ENCODE results near the gene SORBS2. TPM values are rescaled to one million over a fixed set of nuclear protein-coding genes. Genes with fewer than 3 reads are reported as not detected.

SORBS2 gene
- total and polyA plus RNA-seq, 2 donors (not counting 1 experiment from before 2014, with no cell fraction given), result 0.25 to 0.89 TPM

DNA sequence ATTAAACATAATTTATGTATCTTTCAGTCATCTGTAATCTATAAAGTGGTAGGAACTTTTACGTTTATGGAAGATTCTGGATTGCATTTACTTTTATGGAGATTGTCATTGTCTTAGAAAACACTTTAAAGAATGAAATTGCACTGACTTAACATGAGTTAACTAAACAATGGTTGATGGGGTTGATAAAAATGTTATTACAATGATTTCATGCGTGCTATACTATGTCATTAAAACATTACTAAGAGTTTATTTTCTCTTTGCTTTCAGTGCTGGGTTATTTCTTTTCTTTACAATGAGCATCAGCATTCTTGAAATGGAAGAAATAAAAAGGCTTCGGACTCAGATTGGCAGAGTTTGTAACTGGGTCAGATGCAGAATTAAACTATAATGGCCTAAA lies 209.6 kb downstream of the SORBS2 start:
- no peak overlapping the region for H3K9ac ChIP-seq (ENCODE audit: low read length)
- H3K4me3 ChIP-seq (ENCODE audit: control extremely low read depth in 1 of 5, extremely low read depth in 1 of 5, insufficient read depth in 1 of 5, low read depth in 2 of 5, low read length in 4 of 5), result no peak overlapping the region
- H2AFZ ChIP-seq (ENCODE audit: insufficient read depth, low read depth, low read length, poor library complexity, severe bottlenecking), result no peak overlapping the region
- H3K4me1 Mint-ChIP-seq, result peaks cover 7% of the 10 kb centered on the region
- no peaks in the 10 kb centered on the region for H3K9me3 ChIP-seq (ENCODE audit: control extremely low read depth in 1 of 3, control insufficient read depth in 2 of 3, insufficient read depth in 1 of 3, low read length in 2 of 3)
- no peak for ATAC-seq (ENCODE audit: low read depth)
- TF ChIP-seq, protein P1, sequence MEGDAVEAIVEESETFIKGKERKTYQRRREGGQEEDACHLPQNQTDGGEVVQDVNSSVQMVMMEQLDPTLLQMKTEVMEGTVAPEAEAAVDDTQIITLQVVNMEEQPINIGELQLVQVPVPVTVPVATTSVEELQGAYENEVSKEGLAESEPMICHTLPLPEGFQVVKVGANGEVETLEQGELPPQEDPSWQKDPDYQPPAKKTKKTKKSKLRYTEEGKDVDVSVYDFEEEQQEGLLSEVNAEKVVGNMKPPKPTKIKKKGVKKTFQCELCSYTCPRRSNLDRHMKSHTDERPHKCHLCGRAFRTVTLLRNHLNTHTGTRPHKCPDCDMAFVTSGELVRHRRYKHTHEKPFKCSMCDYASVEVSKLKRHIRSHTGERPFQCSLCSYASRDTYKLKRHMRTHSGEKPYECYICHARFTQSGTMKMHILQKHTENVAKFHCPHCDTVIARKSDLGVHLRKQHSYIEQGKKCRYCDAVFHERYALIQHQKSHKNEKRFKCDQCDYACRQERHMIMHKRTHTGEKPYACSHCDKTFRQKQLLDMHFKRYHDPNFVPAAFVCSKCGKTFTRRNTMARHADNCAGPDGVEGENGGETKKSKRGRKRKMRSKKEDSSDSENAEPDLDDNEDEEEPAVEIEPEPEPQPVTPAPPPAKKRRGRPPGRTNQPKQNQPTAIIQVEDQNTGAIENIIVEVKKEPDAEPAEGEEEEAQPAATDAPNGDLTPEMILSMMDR (IDR thresholded peaks at IDR 0.05), result no peak
- TF ChIP-seq EZH2 (IDR thresholded peaks at IDR 0.05; ENCODE audit: borderline replicate concordance, insufficient read depth, low read depth, low read length, poor library complexity, severe bottlenecking), result no peak
- ChIA-PET POLR2A (no interaction called here), CTCF (interaction anchor here (1.3 kb wide), 1 partner anchor 298 kb away, joined by 3 read pairs; no protein-coding TSS in a partner anchor)
- H3K9me3 Mint-ChIP-seq (ENCODE audit: insufficient read depth), result no peaks in the 10 kb centered on the region
- WGBS (ENCODE audit: insufficient coverage), result no CpG with 5 or more reads among the region's 3 CpGs
- no peaks in the 10 kb centered on the region for H3K36me3 ChIP-seq (replicated peaks in 1 of 2; ENCODE audit: control extremely low read depth in 1 of 2, control insufficient read depth in 1 of 2, extremely low read depth in 1 of 2, insufficient read depth in 2 of 2, low read length in 1 of 2)
- DNase-seq, result no peak
- H3K4me1 ChIP-seq (ENCODE audit: control insufficient read depth in 2 of 2, insufficient read depth in 2 of 2, low read length in 2 of 2), result no peaks in the 10 kb centered on the region
- H3K4me2 ChIP-seq (replicated peaks; ENCODE audit: low read depth, low read length, poor library complexity, severe bottlenecking), result no peak overlapping the region
- H3K79me2 ChIP-seq (ENCODE audit: control insufficient read depth, insufficient read depth, low read length), result no peaks in the 10 kb centered on the region
- peaks cover 0 to 5% (median 0%) of the 10 kb centered on the region in 4 experiments for H3K27me3 ChIP-seq (replicated peaks in 1 of 4; ENCODE audit: control extremely low read depth in 1 of 4, control insufficient read depth in 3 of 4, insufficient read depth in 4 of 4, low read length in 3 of 4)
- H3K27ac Mint-ChIP-seq, result no peak overlapping the region
- peaks cover 39% of the 10 kb centered on the region for H3K27me3 Mint-ChIP-seq
- H3K27ac ChIP-seq (ENCODE audit: low read length in 2 of 2), result no peak overlapping the region
- no peak overlapping the region for H3K4me3 Mint-ChIP-seq
- intact Hi-C loops (cut with micrococcal nuclease), result no loop called here
- H4K20me1 ChIP-seq (ENCODE audit: control insufficient read depth, insufficient read depth, low read length, poor library complexity, severe bottlenecking), result no peaks in the 10 kb centered on the region

DNA sequence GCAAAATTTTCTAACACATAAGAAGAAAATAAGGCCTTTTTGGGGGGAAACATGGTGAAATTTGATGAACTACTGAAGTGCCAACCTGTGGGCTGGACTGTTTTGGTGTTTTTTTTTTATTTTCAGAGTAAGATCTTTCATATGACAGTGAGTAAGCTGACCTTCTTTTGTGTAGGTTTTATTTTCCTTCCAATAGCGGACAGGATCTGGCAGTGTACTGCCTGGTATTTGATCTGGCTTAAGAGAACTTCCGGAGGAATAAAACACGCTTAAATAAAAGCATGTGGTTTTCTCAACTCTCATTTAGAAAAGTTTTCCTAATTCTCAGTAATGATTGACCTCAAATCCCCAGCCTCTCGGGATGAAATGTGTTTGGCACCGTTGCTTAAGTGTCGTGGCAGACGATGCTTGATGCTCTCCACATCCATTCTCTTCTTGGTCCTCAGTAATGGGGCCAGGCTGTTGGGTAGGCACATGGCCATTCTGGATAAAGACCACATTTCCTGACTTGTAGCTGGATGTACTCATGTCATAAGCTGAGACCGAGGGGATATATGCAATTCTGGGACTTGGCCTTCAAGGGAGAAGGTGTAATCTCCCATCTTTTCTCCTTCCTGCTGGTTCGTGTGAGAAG lies 211.1 kb downstream of the SORBS2 start:
- Mint-ChIP-seq H3K27me3 (peaks cover 45% of the 10 kb centered on the region), H3K4me1 (peaks cover 9% of the 10 kb centered on the region), H3K9me3 (ENCODE audit: insufficient read depth) (no peaks in the 10 kb centered on the region), H3K4me3 (no peak overlapping the region), H3K27ac (no peak overlapping the region)
- POLR2A ChIA-PET, result no interaction called here
- H3K4me3 ChIP-seq (ENCODE audit: control extremely low read depth in 1 of 5, extremely low read depth in 1 of 5, insufficient read depth in 1 of 5, low read depth in 2 of 5, low read length in 4 of 5), result no peak overlapping the region
- H3K36me3 ChIP-seq (replicated peaks in 1 of 2; ENCODE audit: control extremely low read depth in 1 of 2, control insufficient read depth in 1 of 2, extremely low read depth in 1 of 2, insufficient read depth in 2 of 2, low read length in 1 of 2), result no peaks in the 10 kb centered on the region
- no peak overlapping the region for H3K4me2 ChIP-seq (replicated peaks; ENCODE audit: low read depth, low read length, poor library complexity, severe bottlenecking)
- H3K9ac ChIP-seq (ENCODE audit: low read length), result no peak overlapping the region
- intact Hi-C loops (cut with micrococcal nuclease), result no loop called here
- no peaks in the 10 kb centered on the region for H3K9me3 ChIP-seq (ENCODE audit: control extremely low read depth in 1 of 3, control insufficient read depth in 2 of 3, insufficient read depth in 1 of 3, low read length in 2 of 3)
- no peaks in the 10 kb centered on the region for H3K4me1 ChIP-seq (ENCODE audit: control insufficient read depth in 2 of 2, insufficient read depth in 2 of 2, low read length in 2 of 2)
- TF ChIP-seq, protein P1 (IDR thresholded peaks at IDR 0.05), result no peak
- no peak for TF ChIP-seq EZH2 (IDR thresholded peaks at IDR 0.05; ENCODE audit: borderline replicate concordance, insufficient read depth, low read depth, low read length, poor library complexity, severe bottlenecking)
- no peak overlapping the region for H2AFZ ChIP-seq (ENCODE audit: insufficient read depth, low read depth, low read length, poor library complexity, severe bottlenecking)
- H3K79me2 ChIP-seq (ENCODE audit: control insufficient read depth, insufficient read depth, low read length), result no peaks in the 10 kb centered on the region
- DNase-seq (no peak), ATAC-seq (ENCODE audit: low read depth) (no peak)
- CTCF ChIA-PET, result interaction anchor here (0.7 to 1.7 kb wide), 4 partner anchors 10 to 561 kb away, joined by 3 to 8 read pairs (median 4); partner anchors contain the start of gene CCDC110
- no peaks in the 10 kb centered on the region for H4K20me1 ChIP-seq (ENCODE audit: control insufficient read depth, insufficient read depth, low read length, poor library complexity, severe bottlenecking)
- H3K27me3 ChIP-seq (replicated peaks in 1 of 4; ENCODE audit: control extremely low read depth in 1 of 4, control insufficient read depth in 3 of 4, insufficient read depth in 4 of 4, low read length in 3 of 4), result peaks cover 0 to 3% (median 0%) of the 10 kb centered on the region in 4 experiments
- no peak overlapping the region for H3K27ac ChIP-seq (ENCODE audit: low read length in 2 of 2)
- WGBS (ENCODE audit: insufficient coverage), result 95% methylated on average over 5 of the region's 9 CpGs
